Heart left ventricle (tissue), 13 donors: ENCODE data around the gene ADPRHL1.

Experiments
- CTCF ChIP-seq, 12 donors: fragments of 200-600 bp; sonication (generic) in 4 of 12; IDR thresholded peaks; one replicate each; pipeline versions ENCODE4 v1.5.0 to v1.8.0; 2018 to 2022; ENCODE audit warnings: antibody characterized with exemption in 12 of 12, mild to moderate bottlenecking in 5 of 12
- POLR2A ChIP-seq, 2 donors: fragments of 450-650 bp; IDR thresholded peaks; one replicate each; pipeline ENCODE4 v1.6.1; 2017; ENCODE audit warnings: antibody characterized with exemption in 2 of 2, mild to moderate bottlenecking in 2 of 2, moderate library complexity in 2 of 2
- donor health status: ischemic (EF 13 %, LVEDD 7.1; RV severe dilation, severe dysfunction).
- donor health status: DM: no; HTN: yes; CAD: no.
- donor health status: DM: no; HTN: no; CAD: no.
- donor health status: ischemic (EF 25% LVEDD 6.9; RV normal size, moderate dysfunction).
- donor health status: ischemic (EF 25% LVEDD 5.7; RV mildly dilated, moderate dysfunction).
- donor health status: ischemic (EF 35%, LVEDD 5.7; RV mildly dilated, moderate dysfunction).
- donor health status: nonischemic (EF 11% LVEDD 7.7; RV severe dilation, severe dysfunction).
- donor health status: DM: yes; HTN: yes; CAD: no.
- donor health status: PGD.
- donor health status: ischemic (EF 29% LVEDD 5.4; RV normal size, mild dysfunction).
- donor health status: nonischemic (EF 23%, LVEDD 6.1; RV moderate dilation, normal function).

GRCh38 chr13:113415032-113415431, 38.3 kb downstream of the ADPRHL1 start:
- no peak for TF ChIP-seq POLR2A (IDR thresholded peaks at IDR 0.05)
- no peak for TF ChIP-seq CTCF (IDR thresholded peaks at IDR 0.05)
